Liver (tissue), 9 donors: Measurements from ENCODE around the gene GALNT17. TPM values are rescaled to one million over a fixed set of nuclear protein-coding genes. Genes with fewer than 3 reads are reported as not detected.

Experiments used
- DNase-seq: peaks from one replicate; pipeline ENCODE4 v3.0.0-alpha.2; 2017; ENCODE audit warnings: low spot score
- H3K27ac ChIP-seq, 2 donors: one replicate each; pipeline ENCODE4 v1.7.0; 2013; ENCODE audit warnings: inconsistent platforms in 2 of 2, low read length in 2 of 2, control low read depth in 1 of 2, low read depth in 1 of 2, mild to moderate bottlenecking in 1 of 2
- H3K27me3 ChIP-seq, 4 donors: one replicate each; pipeline versions ENCODE4 v1.6.1 to v1.7.0; 2013; ENCODE audit warnings: low read length in 3 of 4, inconsistent platforms in 1 of 4, mild to moderate bottlenecking in 1 of 4, moderate library complexity in 1 of 4; ENCODE audit not compliant: control insufficient read depth in 4 of 4, insufficient read depth in 4 of 4
- H3K36me3 ChIP-seq, 4 donors: one replicate each; pipeline versions ENCODE4 v1.6.1 to v1.7.0; 2013; ENCODE audit warnings: low read length in 3 of 4, mild to moderate bottlenecking in 3 of 4, low read depth in 1 of 4, moderate library complexity in 1 of 4; ENCODE audit not compliant: control insufficient read depth in 4 of 4, insufficient read depth in 3 of 4
- H3K4me1 ChIP-seq, 4 donors: one replicate each; pipeline versions ENCODE4 v1.6.1 to v1.7.0; 2013; ENCODE audit warnings: low read length in 3 of 4, mild to moderate bottlenecking in 3 of 4, moderate library complexity in 1 of 4; ENCODE audit not compliant: control insufficient read depth in 4 of 4, insufficient read depth in 4 of 4
- H3K4me3 ChIP-seq, 3 donors: one replicate each; pipeline versions ENCODE4 v1.6.1 to v1.7.0; 2013; ENCODE audit warnings: low read length in 3 of 3, control low read depth in 1 of 3, low read depth in 1 of 3, mild to moderate bottlenecking in 1 of 3
- H3K9ac ChIP-seq, 2 donors: one replicate each; pipeline ENCODE4 v1.7.0; 2013; ENCODE audit warnings: low read length in 2 of 2, mild to moderate bottlenecking in 2 of 2, moderate library complexity in 2 of 2, control low read depth in 1 of 2, low read depth in 1 of 2
- H3K9me3 ChIP-seq, 4 donors: one replicate each; pipeline versions ENCODE4 v1.6.1 to v1.7.0; 2013; ENCODE audit warnings: low read length in 3 of 4; ENCODE audit not compliant: control insufficient read depth in 4 of 4
- ATF3 ChIP-seq: IDR thresholded peaks from 2 replicates; pipeline ENCODE4 v1.6.1; 2016; ENCODE audit warnings: antibody characterized with exemption
- CTCF ChIP-seq: fragments of 150-350 bp; IDR thresholded peaks from 2 replicates; pipeline ENCODE4 v1.5.1; 2017; ENCODE audit warnings: improper control_type of control experiment, low read depth, low read length; ENCODE audit not compliant: missing input control
- EGR1 ChIP-seq, 2 donors: IDR thresholded peaks; 2 replicates each; pipeline ENCODE4 v1.6.1; 2016 to 2018; ENCODE audit warnings: antibody characterized with exemption in 2 of 2, low read depth in 2 of 2
- FOXA1 ChIP-seq: IDR thresholded peaks from 2 replicates; pipeline ENCODE4 v1.6.1; 2016; ENCODE audit warnings: antibody characterized with exemption
- FOXA2 ChIP-seq: IDR thresholded peaks from 2 replicates; pipeline ENCODE4 v1.6.1; 2016; ENCODE audit warnings: antibody characterized with exemption
- GABPA ChIP-seq, 2 donors: IDR thresholded peaks in 1 of 2; conservative IDR thresholded peaks in 1 of 2; 2 replicates each; pipeline ENCODE4 v1.6.1; 2016; ENCODE audit warnings: antibody characterized with exemption in 2 of 2, mild to moderate bottlenecking in 1 of 2, moderate library complexity in 1 of 2
- HNF4A ChIP-seq, 2 donors: conservative IDR thresholded peaks; 2 replicates each; pipeline ENCODE4 v1.6.1; 2016; ENCODE audit warnings: antibody characterized with exemption in 2 of 2, mild to moderate bottlenecking in 2 of 2
- HNF4G ChIP-seq: IDR thresholded peaks from 2 replicates; pipeline ENCODE4 v1.6.1; 2016; ENCODE audit warnings: antibody characterized with exemption
- JUND ChIP-seq, 2 donors: IDR thresholded peaks; 2 replicates each; pipeline ENCODE4 v1.6.1; 2016; ENCODE audit warnings: antibody characterized with exemption in 2 of 2
- MAX ChIP-seq: IDR thresholded peaks from 2 replicates; pipeline ENCODE4 v1.6.1; 2016; ENCODE audit warnings: antibody characterized with exemption
- NR2F2 ChIP-seq: IDR thresholded peaks from 2 replicates; pipeline ENCODE4 v1.6.1; 2016; ENCODE audit warnings: antibody characterized with exemption
- RAD21 ChIP-seq, 2 donors: IDR thresholded peaks; 2 replicates each; pipeline ENCODE4 v1.6.1; 2016; ENCODE audit warnings: antibody characterized with exemption in 2 of 2, mild to moderate bottlenecking in 2 of 2
- RXRA ChIP-seq, 2 donors: IDR thresholded peaks; 2 replicates each; pipeline ENCODE4 v1.6.1; 2017 to 2018; ENCODE audit warnings: antibody characterized with exemption in 2 of 2, mild to moderate bottlenecking in 1 of 2
- SP1 ChIP-seq: IDR thresholded peaks from 2 replicates; pipeline ENCODE4 v1.6.1; 2018; ENCODE audit warnings: antibody characterized with exemption, mild to moderate bottlenecking
- TAF1 ChIP-seq: conservative IDR thresholded peaks from 2 replicates; pipeline ENCODE4 v1.6.1; 2016; ENCODE audit warnings: antibody characterized with exemption, mild to moderate bottlenecking
- YY1 ChIP-seq: IDR thresholded peaks from 2 replicates; pipeline ENCODE4 v1.6.1; 2016; ENCODE audit warnings: antibody characterized with exemption, mild to moderate bottlenecking
- WGBS: extraction: QIAGEN DNeasy Blood & Tissue Kit; methylation state at CpG from one replicate; pipeline ENCODE4 v1.1.7; 2013; 5-methylcytosine and 5-hydroxymethylcytosine counted together
- polyA plus RNA-seq, 2 donors: library from polyadenylated mRNA; stranded (reverse) in 1 of 2; unstranded in 1 of 2; fragments of 200-250 nt in 1 of 2; fragments of >200 nt in 1 of 2; fragmentation: Nextera tagmentation in 1 of 2; extraction: Ambion mirVana in 1 of 2; gene quantifications; one replicate each; pipeline versions ENCODE4 v1.2.1 to v1.2.3, GENCODE V29; 2013 to 2015
- total RNA-seq, 2 donors: library from RNA; depleted of rRNA; stranded (reverse); fragments of >200 nt; gene quantifications; one replicate each; pipeline ENCODE4 v1.2.3, GENCODE V29; 2014
- TF ChIP-seq, protein P1 (sequence below): IDR thresholded peaks from 2 replicates; pipeline ENCODE4 v1.6.1; 2016; ENCODE audit warnings: antibody characterized with exemption, mild to moderate bottlenecking
- TF ChIP-seq, protein P2 (sequence below): IDR thresholded peaks from 2 replicates; pipeline ENCODE4 v1.6.1; 2016; ENCODE audit warnings: antibody characterized with exemption
- donor health status: healthy.
- donor health status: healthy.
- donor health status: healthy.
- donor health status: healthy.
- donor health status: healthy.

GALNT17 gene
- total and polyA plus RNA-seq, 4 donors: 0.10 to 0.42 (median 0.37) TPM; not detected in 1

DNA sequence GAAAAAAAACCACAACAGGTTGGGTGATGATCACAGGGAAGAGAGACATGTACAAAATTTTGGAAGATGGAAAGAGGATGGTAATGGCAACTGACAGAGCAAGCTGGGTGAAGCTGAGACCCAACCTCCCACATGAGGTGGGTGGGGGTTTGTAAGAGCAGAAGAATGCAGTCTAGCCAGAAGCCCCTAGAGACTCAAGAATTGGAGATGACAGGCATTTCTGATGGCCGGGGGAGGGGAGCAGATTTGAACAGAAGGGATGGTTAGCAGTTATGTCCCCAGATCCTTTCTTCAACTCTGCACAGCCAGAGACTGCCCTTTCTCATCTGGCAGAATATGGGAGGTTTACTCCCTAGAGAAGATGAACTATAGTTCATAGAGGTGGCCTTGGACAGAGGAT, 208.0 kb downstream of the GALNT17 start:
- Histone ChIP-seq H3K27ac (no peak overlapping the region), H3K4me1 (no peaks in the 10 kb centered on the region), H3K4me3 (no peak overlapping the region), H3K27me3 (no peaks in the 10 kb centered on the region), H3K36me3 (no peaks in the 10 kb centered on the region), H3K9ac (no peak overlapping the region), H3K9me3 (peaks cover 0 to 1% (median 0%) of the 10 kb centered on the region in 4 donors)
- DNase-seq: no peak
- 67% methylated on average over 1 of the region's 1 CpG for WGBS
- TF ChIP-seq RAD21 (IDR thresholded peaks at IDR 0.05): no peak
- TF ChIP-seq TAF1: no peak
- TF ChIP-seq MAX: no peak
- TF ChIP-seq RXRA (IDR thresholded peaks at IDR 0.05): no peak
- TF ChIP-seq EGR1 (IDR thresholded peaks at IDR 0.05; ENCODE audit: low read depth in 2 of 2): no peak

DNA sequence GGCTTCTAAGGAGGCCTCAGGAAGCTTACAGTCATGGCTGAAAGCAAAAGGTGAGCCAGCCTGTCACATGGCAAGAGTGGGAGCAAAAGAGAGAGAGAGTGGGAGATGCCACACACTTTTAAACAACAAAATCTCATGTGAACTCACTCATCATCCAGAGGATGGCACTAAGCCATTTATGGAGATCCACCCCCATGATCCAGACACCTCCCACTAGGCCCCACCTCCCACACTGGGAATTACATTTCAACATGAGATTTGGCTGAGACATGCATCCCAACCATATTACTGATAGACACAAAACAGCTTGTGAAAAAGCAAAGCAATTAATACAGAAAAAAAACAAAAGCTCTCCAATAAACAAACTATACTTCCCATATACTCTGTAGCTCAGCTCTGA, 210.3 kb downstream of the GALNT17 start:
- Histone ChIP-seq H3K27me3 (peaks cover 0 to 2% (median 0%) of the 10 kb centered on the region in 4 donors), H3K4me3 (no peak overlapping the region), H3K9me3 (peaks cover 0 to 1% (median 0%) of the 10 kb centered on the region in 4 donors), H3K9ac (no peak overlapping the region), H3K27ac (no peak overlapping the region), H3K4me1 (no peaks in the 10 kb centered on the region), H3K36me3 (no peaks in the 10 kb centered on the region)
- TF ChIP-seq NR2F2 (no peak), MAX (no peak), SP1 (no peak), EGR1 (IDR thresholded peaks at IDR 0.05; ENCODE audit: low read depth in 2 of 2) (no peak), HNF4A (conservative IDR thresholded peaks at IDR 0.05) (no peak), CTCF (no peak), JUND (IDR thresholded peaks at IDR 0.05) (no peak)
- TF ChIP-seq, protein P1, sequence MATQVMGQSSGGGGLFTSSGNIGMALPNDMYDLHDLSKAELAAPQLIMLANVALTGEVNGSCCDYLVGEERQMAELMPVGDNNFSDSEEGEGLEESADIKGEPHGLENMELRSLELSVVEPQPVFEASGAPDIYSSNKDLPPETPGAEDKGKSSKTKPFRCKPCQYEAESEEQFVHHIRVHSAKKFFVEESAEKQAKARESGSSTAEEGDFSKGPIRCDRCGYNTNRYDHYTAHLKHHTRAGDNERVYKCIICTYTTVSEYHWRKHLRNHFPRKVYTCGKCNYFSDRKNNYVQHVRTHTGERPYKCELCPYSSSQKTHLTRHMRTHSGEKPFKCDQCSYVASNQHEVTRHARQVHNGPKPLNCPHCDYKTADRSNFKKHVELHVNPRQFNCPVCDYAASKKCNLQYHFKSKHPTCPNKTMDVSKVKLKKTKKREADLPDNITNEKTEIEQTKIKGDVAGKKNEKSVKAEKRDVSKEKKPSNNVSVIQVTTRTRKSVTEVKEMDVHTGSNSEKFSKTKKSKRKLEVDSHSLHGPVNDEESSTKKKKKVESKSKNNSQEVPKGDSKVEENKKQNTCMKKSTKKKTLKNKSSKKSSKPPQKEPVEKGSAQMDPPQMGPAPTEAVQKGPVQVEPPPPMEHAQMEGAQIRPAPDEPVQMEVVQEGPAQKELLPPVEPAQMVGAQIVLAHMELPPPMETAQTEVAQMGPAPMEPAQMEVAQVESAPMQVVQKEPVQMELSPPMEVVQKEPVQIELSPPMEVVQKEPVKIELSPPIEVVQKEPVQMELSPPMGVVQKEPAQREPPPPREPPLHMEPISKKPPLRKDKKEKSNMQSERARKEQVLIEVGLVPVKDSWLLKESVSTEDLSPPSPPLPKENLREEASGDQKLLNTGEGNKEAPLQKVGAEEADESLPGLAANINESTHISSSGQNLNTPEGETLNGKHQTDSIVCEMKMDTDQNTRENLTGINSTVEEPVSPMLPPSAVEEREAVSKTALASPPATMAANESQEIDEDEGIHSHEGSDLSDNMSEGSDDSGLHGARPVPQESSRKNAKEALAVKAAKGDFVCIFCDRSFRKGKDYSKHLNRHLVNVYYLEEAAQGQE: no peak
- DNase-seq: no peak

- H3K4me1 ChIP-seq: no peaks in the 10 kb centered on the region
- no peak overlapping the region for H3K4me3 ChIP-seq
- no peak overlapping the region for H3K27ac ChIP-seq
- H3K27me3 ChIP-seq: peaks cover 0 to 2% (median 0%) of the 10 kb centered on the region in 4 donors
- DNase-seq: no peak
- H3K36me3 ChIP-seq: no peaks in the 10 kb centered on the region
- H3K9me3 ChIP-seq: peaks cover 0 to 1% (median 0%) of the 10 kb centered on the region in 4 donors
- H3K9ac ChIP-seq: no peak overlapping the region
- no peak for TF ChIP-seq HNF4A (conservative IDR thresholded peaks at IDR 0.05)
- no peak for TF ChIP-seq EGR1 (IDR thresholded peaks at IDR 0.05; ENCODE audit: low read depth in 2 of 2)
- TF ChIP-seq FOXA1: no peak
- TF ChIP-seq NR2F2: no peak
- no peak for TF ChIP-seq GABPA (IDR thresholded peaks at IDR 0.05 in 1 of 2, conservative IDR thresholded peaks at IDR 0.05 in 1 of 2)
- TF ChIP-seq MAX: no peak
- no peak for TF ChIP-seq ATF3
- TF ChIP-seq, protein P2, sequence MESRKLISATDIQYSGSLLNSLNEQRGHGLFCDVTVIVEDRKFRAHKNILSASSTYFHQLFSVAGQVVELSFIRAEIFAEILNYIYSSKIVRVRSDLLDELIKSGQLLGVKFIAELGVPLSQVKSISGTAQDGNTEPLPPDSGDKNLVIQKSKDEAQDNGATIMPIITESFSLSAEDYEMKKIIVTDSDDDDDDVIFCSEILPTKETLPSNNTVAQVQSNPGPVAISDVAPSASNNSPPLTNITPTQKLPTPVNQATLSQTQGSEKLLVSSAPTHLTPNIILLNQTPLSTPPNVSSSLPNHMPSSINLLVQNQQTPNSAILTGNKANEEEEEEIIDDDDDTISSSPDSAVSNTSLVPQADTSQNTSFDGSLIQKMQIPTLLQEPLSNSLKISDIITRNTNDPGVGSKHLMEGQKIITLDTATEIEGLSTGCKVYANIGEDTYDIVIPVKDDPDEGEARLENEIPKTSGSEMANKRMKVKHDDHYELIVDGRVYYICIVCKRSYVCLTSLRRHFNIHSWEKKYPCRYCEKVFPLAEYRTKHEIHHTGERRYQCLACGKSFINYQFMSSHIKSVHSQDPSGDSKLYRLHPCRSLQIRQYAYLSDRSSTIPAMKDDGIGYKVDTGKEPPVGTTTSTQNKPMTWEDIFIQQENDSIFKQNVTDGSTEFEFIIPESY: no peak
- no peak for TF ChIP-seq RAD21 (IDR thresholded peaks at IDR 0.05)
- no peak for TF ChIP-seq HNF4G
- TF ChIP-seq FOXA2: no peak
- TF ChIP-seq JUND (IDR thresholded peaks at IDR 0.05): no peak
- no peak for TF ChIP-seq YY1
Measured at GRCh38 chr7:71343039-71343438, 211.1 kb downstream of the GALNT17 start.
